Mammary epithelial cell (primary cell): Measurements from ENCODE around the gene JHY.
A peak's percentile ranks its signal among the peaks of the same experiment; 100 is the strongest.

Experiments used
- CTCF ChIP-seq, 2 donors: IDR thresholded peaks in 1 of 2; conservative IDR thresholded peaks in 1 of 2; 2 replicates each; pipeline ENCODE4 v1.5.1; 2011 to 2012; ENCODE audit warnings: inconsistent platforms in 2 of 2, low read length in 2 of 2, mild to moderate bottlenecking in 2 of 2, control low read depth in 1 of 2, low read depth in 1 of 2; ENCODE audit not compliant: insufficient read depth in 1 of 2; ENCODE audit errors: extremely low read depth in 1 of 2
- EZH2 ChIP-seq: IDR thresholded peaks from 2 replicates; pipeline ENCODE4 v1.6.1; 2012; ENCODE audit warnings: low read length, inconsistent platforms, borderline replicate concordance

GRCh38 chr11:122863704-122864326, 18.7 kb upstream of the JHY start:
- TF ChIP-seq CTCF (conservative IDR thresholded peaks at IDR 0.05 in 1 of 2, IDR thresholded peaks at IDR 0.05 in 1 of 2; ENCODE audit: extremely low read depth in 1 of 2, insufficient read depth in 1 of 2, low read depth in 1 of 2, low read length in 2 of 2) (peak; percentile 85 to 90), EZH2 (no peak)
